MCF 10A (cell line): ENCODE data around the gene NFKBIZ. TPM values are rescaled to one million over a fixed set of nuclear protein-coding genes. Genes with fewer than 3 reads are reported as not detected.

Experiments
- BruUV-seq: library from RNA; stranded (reverse); fragments of 400-500 nt; replicated peaks from 2 replicates; lab custom pipeline; 2021; lab: Mats Ljungman, UMichigan
- CTCF ChIA-PET: fragments of 300-600 bp; sonication (Branson Sonifier 250); formaldehyde crosslinking; extraction: SDS; loops from one replicate; lab custom pipeline; 2021; ENCODE audit warnings: antibody characterized with exemption, inconsistent platforms; lab: Yijun Ruan, JAX
- POLR2A ChIA-PET: fragments of 300-600, 350-650 bp; sonication (Branson Sonifier 250); formaldehyde crosslinking; extraction: SDS; loops from one replicate; lab custom pipeline; 2020; ENCODE audit warnings: antibody characterized with exemption, inconsistent platforms; lab: Yijun Ruan, JAX
- DNase-seq: peaks from one replicate; pipeline ENCODE4 v3.0.0-alpha.2; 2018; ENCODE audit not compliant: unreplicated experiment
- H3K27ac Mint-ChIP-seq: one replicate; pipeline ENCODE4 v1.8.0; 2022; ENCODE audit warnings: mild to moderate bottlenecking, low read depth, mixed read lengths; ENCODE audit not compliant: unreplicated experiment
- H3K27me3 Mint-ChIP-seq: one replicate; pipeline ENCODE4 v1.8.0; 2022; ENCODE audit warnings: mixed read lengths; ENCODE audit not compliant: insufficient read depth, unreplicated experiment
- H3K36me3 Mint-ChIP-seq: one replicate; pipeline ENCODE4 v1.8.0; 2022; ENCODE audit warnings: mild to moderate bottlenecking, moderate library complexity, mixed read lengths; ENCODE audit not compliant: insufficient read depth, unreplicated experiment
- H3K4me1 Mint-ChIP-seq: one replicate; pipeline ENCODE4 v1.8.0; 2022; ENCODE audit warnings: mixed read lengths; ENCODE audit not compliant: insufficient read depth, unreplicated experiment
- H3K4me3 Mint-ChIP-seq: one replicate; pipeline ENCODE4 v1.8.0; 2022; ENCODE audit warnings: mild to moderate bottlenecking, moderate library complexity, mixed read lengths; ENCODE audit not compliant: unreplicated experiment
- H3K9me3 Mint-ChIP-seq: one replicate; pipeline ENCODE4 v1.8.0; 2022; ENCODE audit warnings: mixed read lengths; ENCODE audit not compliant: unreplicated experiment
- intact Hi-C: fragments of 100-400 bp; cut with micrococcal nuclease; formaldehyde crosslinking; loops from 2 replicates; pipeline ENCODE4 v1.14.1; 2022
- total RNA-seq: library from RNA; stranded (reverse); gene quantifications from 2 replicates; pipeline ENCODE4 v1.2.3, GENCODE V29; 2022
- TF ChIP-seq, protein P1 (sequence below): fragments of 200-600 bp; IDR thresholded peaks from one replicate; pipeline ENCODE4 v1.8.0; 2022; ENCODE audit warnings: antibody characterized with exemption, mild to moderate bottlenecking; ENCODE audit not compliant: unreplicated experiment

NFKBIZ gene
- total RNA-seq, 1 experiment from 2014 or later, result 58.8 TPM

DNA sequence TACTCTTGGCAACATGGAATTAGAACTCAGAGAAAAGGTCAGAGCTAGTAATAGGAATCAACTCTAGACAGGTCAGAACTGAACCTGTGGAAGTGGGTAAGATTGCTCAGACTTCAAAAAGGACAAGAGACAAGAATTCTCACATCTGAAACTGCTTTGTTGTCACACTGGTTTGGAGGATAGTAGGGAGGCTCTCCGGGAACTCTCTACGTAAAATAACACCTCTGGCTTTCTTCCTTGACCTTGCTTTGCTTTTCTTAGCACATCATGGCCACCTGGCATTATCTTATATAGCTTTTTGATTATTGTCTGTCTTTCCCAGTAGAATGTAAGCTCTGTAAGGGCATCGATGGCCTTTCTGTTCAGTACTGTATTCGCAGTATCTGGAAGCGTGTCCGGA is 13.2 kb upstream of the NFKBIZ start:
- Mint-ChIP-seq H3K9me3 (no peaks in the 10 kb centered on the region), H3K4me1 (peaks cover 18% of the 10 kb centered on the region), H3K27me3 (no peaks in the 10 kb centered on the region), H3K36me3 (peaks cover 9% of the 10 kb centered on the region), H3K4me3 (no peak overlapping the region), H3K27ac (peak overlapping the region; percentile 79)
- no TSS peak for BruUV-seq
- TF ChIP-seq, protein P1, sequence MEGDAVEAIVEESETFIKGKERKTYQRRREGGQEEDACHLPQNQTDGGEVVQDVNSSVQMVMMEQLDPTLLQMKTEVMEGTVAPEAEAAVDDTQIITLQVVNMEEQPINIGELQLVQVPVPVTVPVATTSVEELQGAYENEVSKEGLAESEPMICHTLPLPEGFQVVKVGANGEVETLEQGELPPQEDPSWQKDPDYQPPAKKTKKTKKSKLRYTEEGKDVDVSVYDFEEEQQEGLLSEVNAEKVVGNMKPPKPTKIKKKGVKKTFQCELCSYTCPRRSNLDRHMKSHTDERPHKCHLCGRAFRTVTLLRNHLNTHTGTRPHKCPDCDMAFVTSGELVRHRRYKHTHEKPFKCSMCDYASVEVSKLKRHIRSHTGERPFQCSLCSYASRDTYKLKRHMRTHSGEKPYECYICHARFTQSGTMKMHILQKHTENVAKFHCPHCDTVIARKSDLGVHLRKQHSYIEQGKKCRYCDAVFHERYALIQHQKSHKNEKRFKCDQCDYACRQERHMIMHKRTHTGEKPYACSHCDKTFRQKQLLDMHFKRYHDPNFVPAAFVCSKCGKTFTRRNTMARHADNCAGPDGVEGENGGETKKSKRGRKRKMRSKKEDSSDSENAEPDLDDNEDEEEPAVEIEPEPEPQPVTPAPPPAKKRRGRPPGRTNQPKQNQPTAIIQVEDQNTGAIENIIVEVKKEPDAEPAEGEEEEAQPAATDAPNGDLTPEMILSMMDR, result no peak
- CTCF ChIA-PET, result interaction anchor here (0.9 to 1.3 kb wide), 4 partner anchors 13 to 393 kb away, joined by 3 to 6 read pairs (median 4); partner anchors contain the start of gene NFKBIZ
- POLR2A ChIA-PET, result interaction anchor here (1.2 to 3.1 kb wide), 5 partner anchors 9 to 294 kb away, joined by 3 to 21 read pairs (median 4); partner anchors contain the start of genes NFKBIZ and PCNP
- DNase-seq, result no peak
- intact Hi-C loops, result no loop called here

GRCh38 chr3:101836652-101837598 is 12.4 kb upstream of the NFKBIZ start:
- peaks cover 3% of the 10 kb centered on the region for H3K9me3 Mint-ChIP-seq
- CTCF ChIA-PET, result interaction anchor here (0.5 to 1.3 kb wide), 4 partner anchors 23 to 693 kb away, joined by 3 to 6 read pairs (median 5); no protein-coding TSS in a partner anchor
- peaks cover 5% of the 10 kb centered on the region for H3K36me3 Mint-ChIP-seq
- peak; percentile 81 for DNase-seq
- intact Hi-C loops, result no loop called here
- H3K4me3 Mint-ChIP-seq, result no peak overlapping the region
- TF ChIP-seq, protein P1, result no peak
- POLR2A ChIA-PET, result interaction anchor here (0.8 to 3.1 kb wide), 8 partner anchors 9 to 293 kb away, joined by 3 to 21 read pairs (median 4); partner anchors contain the start of genes NFKBIZ and PCNP
- peaks cover 14% of the 10 kb centered on the region for H3K4me1 Mint-ChIP-seq
- H3K27me3 Mint-ChIP-seq, result no peaks in the 10 kb centered on the region
- no TSS peak for BruUV-seq
- H3K27ac Mint-ChIP-seq, result peak overlapping the region; percentile 79

- H3K4me3 Mint-ChIP-seq, result no peak overlapping the region
- no TSS peak for BruUV-seq
- TF ChIP-seq, protein P1, result no peak
- CTCF ChIA-PET, result interaction anchor here (0.9 to 1.5 kb wide), 4 partner anchors 9 to 387 kb away, joined by 3 to 6 read pairs (median 4); partner anchors contain the start of gene NFKBIZ
- H3K9me3 Mint-ChIP-seq, result peaks cover 7% of the 10 kb centered on the region
- POLR2A ChIA-PET, result interaction anchor here (1.2 to 2.8 kb wide), 4 partner anchors 9 to 13 kb away, joined by 4 to 17 read pairs (median 11); partner anchors contain the start of gene NFKBIZ
- no peak overlapping the region for H3K27ac Mint-ChIP-seq
- no peaks in the 10 kb centered on the region for H3K27me3 Mint-ChIP-seq
- no peak for DNase-seq
- intact Hi-C loops, result no loop called here
- H3K36me3 Mint-ChIP-seq, result peaks cover 5% of the 10 kb centered on the region
- H3K4me1 Mint-ChIP-seq, result peaks cover 23% of the 10 kb centered on the region
These were observed 10.6 kb upstream of the NFKBIZ start for GRCh38 chr3:101838691-101839090.

- Mint-ChIP-seq H3K9me3 (peaks cover 7% of the 10 kb centered on the region), H3K4me1 (peaks cover 23% of the 10 kb centered on the region), H3K4me3 (no peak overlapping the region), H3K27ac (no peak overlapping the region), H3K36me3 (peaks cover 5% of the 10 kb centered on the region), H3K27me3 (no peaks in the 10 kb centered on the region)
- no TSS peak for BruUV-seq
- POLR2A ChIA-PET, result interaction anchor here (2.7 kb wide), 1 partner anchor 9 kb away, joined by 17 read pairs; the partner anchor contains the start of gene NFKBIZ
- intact Hi-C loops, result no loop called here
- CTCF ChIA-PET, result interaction anchor here (0.7 kb wide), 1 partner anchor 38 kb away, joined by 4 read pairs; no protein-coding TSS in a partner anchor
- DNase-seq, result no peak
- TF ChIP-seq, protein P1, result no peak
These were observed 9.2 kb upstream of the NFKBIZ start for GRCh38 chr3:101840066-101840465.
